Parathyroid adenoma (tissue), 2 donors: ENCODE data around the gene AKR1E2.
A peak's percentile ranks its signal among the peaks of the same experiment; 100 is the strongest.

Source experiments
- H2AFZ ChIP-seq: fragments of 300-600 bp; sonication (generic); one replicate; pipeline ENCODE4 v1.7.0; 2017; ENCODE audit warnings: antibody characterized with exemption, mild to moderate bottlenecking
- H3K27ac ChIP-seq: fragments of 300-600 bp; sonication (generic); one replicate; pipeline ENCODE4 v1.7.0; 2017
- H3K27me3 ChIP-seq: fragments of 300-600 bp; sonication (generic); one replicate; pipeline ENCODE4 v1.7.0; 2017; ENCODE audit warnings: low read length; ENCODE audit not compliant: control insufficient read depth, insufficient read depth
- H3K36me3 ChIP-seq: fragments of 300-600 bp; sonication (generic); one replicate; pipeline ENCODE4 v1.7.0; 2017; ENCODE audit warnings: low read length; ENCODE audit not compliant: control insufficient read depth, insufficient read depth
- H3K4me1 ChIP-seq: fragments of 300-600 bp; sonication (generic); one replicate; pipeline ENCODE4 v1.7.0; 2017; ENCODE audit warnings: control low read depth
- H3K4me2 ChIP-seq: fragments of 300-600 bp; sonication (generic); one replicate; pipeline ENCODE4 v1.7.0; 2017; ENCODE audit warnings: low read length
- H3K4me3 ChIP-seq: fragments of 300-600 bp; sonication (generic); one replicate; pipeline ENCODE4 v1.7.0; 2017; ENCODE audit warnings: low read depth, low read length
- H3K79me2 ChIP-seq: fragments of 300-600 bp; sonication (generic); one replicate; pipeline ENCODE4 v1.7.0; 2017; ENCODE audit warnings: control low read depth
- H3K9ac ChIP-seq: fragments of 300-600 bp; sonication (generic); one replicate; pipeline ENCODE4 v1.7.0; 2017; ENCODE audit warnings: mild to moderate bottlenecking
- H3K9me3 ChIP-seq: fragments of 300-600 bp; sonication (generic); one replicate; pipeline ENCODE4 v1.7.0; 2017; ENCODE audit warnings: low read length; ENCODE audit not compliant: control insufficient read depth
- TF ChIP-seq, protein P1 (sequence below): fragments of 300-600 bp; sonication (generic); IDR thresholded peaks from one replicate; pipeline ENCODE4 v1.7.0; 2017; ENCODE audit warnings: antibody characterized with exemption, mild to moderate bottlenecking
- donor health status: primary hyperparathyroidism.

AKR1E2 gene

DNA sequence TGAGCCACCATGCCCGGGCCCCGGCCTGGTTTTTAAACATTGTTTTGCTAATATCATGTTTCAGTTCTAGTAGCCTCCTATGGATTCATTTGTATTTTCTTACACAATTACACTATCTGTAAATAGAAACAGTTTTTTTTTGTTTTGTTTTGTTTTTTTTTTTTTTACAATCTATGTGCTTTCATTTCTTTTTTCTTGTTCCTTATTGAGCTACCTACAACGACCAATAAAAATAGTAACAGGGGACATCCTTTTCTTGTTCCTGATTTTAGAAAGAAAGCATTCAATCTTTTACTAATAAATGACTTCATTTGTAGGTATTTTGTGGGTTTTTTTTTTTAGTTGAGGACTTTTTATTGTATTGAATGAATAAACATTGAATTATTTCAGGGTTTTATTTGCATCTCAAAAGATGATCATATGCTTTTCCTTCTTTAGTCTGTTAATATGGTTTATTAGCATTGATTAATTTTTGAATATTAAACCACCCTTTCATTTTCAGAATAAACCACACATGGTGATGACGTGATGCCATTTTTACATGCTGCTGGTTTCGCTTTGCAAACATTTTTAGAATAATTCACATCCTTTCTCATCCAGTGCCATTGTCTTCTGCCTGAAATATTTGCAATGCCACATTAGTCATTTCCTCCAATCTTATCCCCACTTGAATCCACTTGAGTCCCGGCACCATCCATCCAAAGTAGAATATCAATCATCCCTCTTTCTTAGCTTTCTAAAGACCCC lies 18.1 kb upstream of the AKR1E2 start:
- H3K27me3 ChIP-seq = no peaks in the 10 kb centered on the region
- H3K4me1 ChIP-seq = no peaks in the 10 kb centered on the region
- no peak overlapping the region for H3K9ac ChIP-seq
- no peaks in the 10 kb centered on the region for H3K36me3 ChIP-seq
- H3K9me3 ChIP-seq = no peaks in the 10 kb centered on the region
- no peaks in the 10 kb centered on the region for H3K79me2 ChIP-seq
- H3K27ac ChIP-seq = no peak overlapping the region
- no peak overlapping the region for H3K4me3 ChIP-seq
- H3K4me2 ChIP-seq = no peak overlapping the region
- TF ChIP-seq, protein P1, sequence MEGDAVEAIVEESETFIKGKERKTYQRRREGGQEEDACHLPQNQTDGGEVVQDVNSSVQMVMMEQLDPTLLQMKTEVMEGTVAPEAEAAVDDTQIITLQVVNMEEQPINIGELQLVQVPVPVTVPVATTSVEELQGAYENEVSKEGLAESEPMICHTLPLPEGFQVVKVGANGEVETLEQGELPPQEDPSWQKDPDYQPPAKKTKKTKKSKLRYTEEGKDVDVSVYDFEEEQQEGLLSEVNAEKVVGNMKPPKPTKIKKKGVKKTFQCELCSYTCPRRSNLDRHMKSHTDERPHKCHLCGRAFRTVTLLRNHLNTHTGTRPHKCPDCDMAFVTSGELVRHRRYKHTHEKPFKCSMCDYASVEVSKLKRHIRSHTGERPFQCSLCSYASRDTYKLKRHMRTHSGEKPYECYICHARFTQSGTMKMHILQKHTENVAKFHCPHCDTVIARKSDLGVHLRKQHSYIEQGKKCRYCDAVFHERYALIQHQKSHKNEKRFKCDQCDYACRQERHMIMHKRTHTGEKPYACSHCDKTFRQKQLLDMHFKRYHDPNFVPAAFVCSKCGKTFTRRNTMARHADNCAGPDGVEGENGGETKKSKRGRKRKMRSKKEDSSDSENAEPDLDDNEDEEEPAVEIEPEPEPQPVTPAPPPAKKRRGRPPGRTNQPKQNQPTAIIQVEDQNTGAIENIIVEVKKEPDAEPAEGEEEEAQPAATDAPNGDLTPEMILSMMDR = no peak
- no peak overlapping the region for H2AFZ ChIP-seq

DNA sequence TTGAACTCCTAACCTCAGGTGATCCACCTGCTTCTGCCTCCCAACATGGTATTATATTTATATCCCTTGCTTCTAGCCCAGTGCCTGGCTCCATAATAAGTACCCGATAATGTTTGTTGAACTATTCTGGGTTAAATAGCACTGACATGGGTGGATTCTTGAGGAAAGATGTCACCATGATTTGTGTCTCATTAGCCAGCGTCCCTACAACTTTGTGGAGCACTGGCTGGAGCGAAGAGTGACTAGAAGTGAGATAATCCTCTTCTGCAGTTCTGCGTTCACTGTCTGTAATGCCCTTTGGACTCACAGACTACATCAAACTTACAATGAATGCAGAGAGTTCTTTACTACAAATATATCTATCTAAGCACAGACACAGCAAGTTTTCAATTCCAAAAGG lies 16.9 kb upstream of the AKR1E2 start:
- H3K4me1 ChIP-seq = no peaks in the 10 kb centered on the region
- no peaks in the 10 kb centered on the region for H3K9me3 ChIP-seq
- no peaks in the 10 kb centered on the region for H3K79me2 ChIP-seq
- H3K4me3 ChIP-seq = no peak overlapping the region
- TF ChIP-seq, protein P1 = no peak
- H3K36me3 ChIP-seq = no peaks in the 10 kb centered on the region
- no peaks in the 10 kb centered on the region for H3K27me3 ChIP-seq
- H3K9ac ChIP-seq = no peak overlapping the region
- H3K4me2 ChIP-seq = no peak overlapping the region
- no peak overlapping the region for H2AFZ ChIP-seq
- H3K27ac ChIP-seq = no peak overlapping the region

DNA sequence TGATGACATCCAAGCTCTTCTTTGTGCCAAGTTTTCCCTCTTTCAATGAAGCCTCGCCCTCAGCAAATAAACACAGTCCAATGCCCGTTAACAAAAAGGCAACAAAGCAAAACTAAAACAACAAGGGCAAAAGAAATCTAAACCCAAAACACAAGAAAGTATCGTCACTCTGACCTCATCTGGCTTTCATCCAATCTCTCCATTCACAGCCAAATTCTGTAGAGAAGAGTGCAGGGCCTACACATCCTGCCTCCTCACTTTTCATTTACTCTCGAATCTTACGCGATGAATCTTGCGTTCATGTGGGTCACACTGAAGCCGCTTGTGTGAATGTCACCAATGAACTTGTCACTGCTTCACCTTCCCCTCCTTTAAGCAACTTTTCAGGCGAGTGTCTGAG lies 15.9 kb upstream of the AKR1E2 start:
- no peak overlapping the region for H3K4me3 ChIP-seq
- H3K36me3 ChIP-seq = no peaks in the 10 kb centered on the region
- H3K4me1 ChIP-seq = no peaks in the 10 kb centered on the region
- H3K9me3 ChIP-seq = no peaks in the 10 kb centered on the region
- H3K4me2 ChIP-seq = no peak overlapping the region
- no peaks in the 10 kb centered on the region for H3K79me2 ChIP-seq
- TF ChIP-seq, protein P1 = no peak
- no peak overlapping the region for H3K27ac ChIP-seq
- H3K27me3 ChIP-seq = no peaks in the 10 kb centered on the region
- peak overlapping the region; percentile 27 for H2AFZ ChIP-seq
- no peak overlapping the region for H3K9ac ChIP-seq

DNA sequence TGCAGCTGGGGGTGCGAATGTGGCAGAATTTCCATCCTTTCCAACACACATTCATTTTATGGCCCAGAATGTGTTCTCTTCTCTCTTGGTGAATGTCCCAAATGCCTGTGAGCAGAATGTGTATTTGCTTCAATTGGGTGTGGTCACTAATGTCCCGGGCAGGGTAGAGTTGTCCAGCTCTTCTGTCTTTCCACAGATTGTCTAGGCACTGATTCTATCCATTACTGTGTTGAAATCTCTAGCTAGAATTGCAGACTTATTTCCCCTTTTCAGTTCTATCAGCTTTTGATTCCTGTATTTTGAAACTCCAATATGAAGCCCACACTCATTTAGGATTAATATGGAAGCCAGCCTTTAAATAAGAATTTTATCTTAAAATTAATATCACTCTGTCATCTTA lies 14.0 kb upstream of the AKR1E2 start:
- no peak overlapping the region for H3K27ac ChIP-seq
- no peaks in the 10 kb centered on the region for H3K79me2 ChIP-seq
- TF ChIP-seq, protein P1 = no peak
- no peaks in the 10 kb centered on the region for H3K36me3 ChIP-seq
- H3K9ac ChIP-seq = no peak overlapping the region
- H3K4me3 ChIP-seq = no peak overlapping the region
- no peaks in the 10 kb centered on the region for H3K9me3 ChIP-seq
- no peak overlapping the region for H3K4me2 ChIP-seq
- no peaks in the 10 kb centered on the region for H3K4me1 ChIP-seq
- H3K27me3 ChIP-seq = no peaks in the 10 kb centered on the region
- H2AFZ ChIP-seq = no peak overlapping the region

DNA sequence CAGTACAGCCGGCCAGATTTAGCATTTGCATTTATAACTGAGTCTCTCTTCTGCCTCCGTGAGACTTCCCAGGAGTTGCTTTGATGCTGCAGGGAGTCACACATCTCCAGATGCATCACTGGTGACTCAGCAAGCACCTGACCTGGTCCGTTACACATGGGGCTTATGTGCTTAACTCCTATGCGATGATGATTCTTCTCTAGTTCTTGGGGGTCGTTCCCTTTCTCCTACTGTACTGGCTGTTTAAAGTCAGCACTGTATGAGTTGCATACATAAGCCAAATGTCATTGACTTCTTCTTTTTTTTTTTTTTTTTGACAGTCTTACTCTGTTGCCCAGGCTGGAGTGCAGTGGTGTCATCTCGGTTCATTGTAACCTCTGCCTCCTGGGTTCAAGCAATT lies 13.0 kb upstream of the AKR1E2 start:
- H3K4me2 ChIP-seq = no peak overlapping the region
- H3K79me2 ChIP-seq = no peaks in the 10 kb centered on the region
- H3K36me3 ChIP-seq = no peaks in the 10 kb centered on the region
- no peaks in the 10 kb centered on the region for H3K27me3 ChIP-seq
- H3K4me1 ChIP-seq = no peaks in the 10 kb centered on the region
- no peak overlapping the region for H3K27ac ChIP-seq
- TF ChIP-seq, protein P1 = no peak
- H3K4me3 ChIP-seq = no peak overlapping the region
- no peak overlapping the region for H3K9ac ChIP-seq
- H2AFZ ChIP-seq = no peak overlapping the region
- no peaks in the 10 kb centered on the region for H3K9me3 ChIP-seq
